ENCODE measurements around the gene PDK3.

The PDK3 gene

DNA sequence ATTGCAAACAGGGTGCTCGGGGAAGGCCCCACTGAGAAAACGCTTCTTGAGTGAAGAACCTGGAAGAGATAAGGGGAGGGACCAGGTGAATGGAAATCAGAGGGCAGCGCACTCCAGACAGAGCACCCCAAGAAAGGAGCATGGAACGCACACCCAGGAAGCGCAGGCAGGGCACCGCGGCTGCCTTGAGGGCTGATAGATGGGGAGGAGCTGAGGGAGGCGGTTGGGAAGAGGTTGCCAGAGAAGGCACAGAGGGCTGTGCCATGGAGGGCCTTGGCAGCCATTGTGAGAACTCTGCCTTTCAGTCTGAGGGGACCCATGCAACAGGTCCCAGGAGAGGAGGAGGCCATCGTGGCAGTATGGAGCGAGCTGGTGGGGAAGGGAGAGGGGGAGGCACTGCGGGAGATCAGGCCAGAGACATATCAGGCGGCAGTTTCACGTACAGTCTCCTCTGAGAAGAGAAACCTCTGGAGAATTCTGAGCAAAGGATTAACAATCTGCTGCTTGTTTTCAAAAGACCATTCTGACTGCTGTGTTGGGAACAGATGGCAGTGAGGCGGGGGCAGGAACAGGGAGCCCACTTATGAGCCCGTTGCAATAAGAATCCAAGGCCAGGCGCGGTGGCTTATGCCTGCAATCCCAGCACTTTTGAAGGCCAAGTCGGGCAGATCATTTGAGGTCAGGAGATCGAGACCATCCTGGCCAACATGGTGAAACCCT, 98.4 kb downstream of the PDK3 start:
- DNase-seq, result no peak

GRCh38 chrX:24566240-24566639, 101.2 kb downstream of the PDK3 start:
- no peak for DNase-seq

DNA sequence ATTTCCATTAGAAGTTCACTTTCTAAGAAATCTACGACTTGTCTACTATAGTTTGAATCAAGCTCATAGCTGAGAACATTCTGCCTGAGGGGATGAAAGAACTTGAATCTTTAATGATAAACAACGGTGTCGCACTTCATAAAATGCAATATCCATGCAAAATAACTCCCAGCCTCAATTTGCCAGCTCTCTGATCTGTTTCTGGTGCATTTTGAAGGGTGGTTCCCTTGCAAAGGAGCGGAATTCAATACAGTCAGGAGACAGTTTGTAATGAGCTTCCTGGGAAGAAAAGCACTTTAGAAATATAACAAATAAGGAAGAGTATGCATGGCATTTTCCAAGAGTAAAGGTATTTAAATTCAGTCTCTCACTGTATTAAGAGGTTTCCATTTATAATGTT, 102.1 kb downstream of the PDK3 start:
- no peak for DNase-seq

- no peak for DNase-seq
These were observed 109.7 kb downstream of the PDK3 start for GRCh38 chrX:24574743-24575142.

- no peak for DNase-seq
These were observed 110.4 kb downstream of the PDK3 start for GRCh38 chrX:24575496-24575895.

DNA sequence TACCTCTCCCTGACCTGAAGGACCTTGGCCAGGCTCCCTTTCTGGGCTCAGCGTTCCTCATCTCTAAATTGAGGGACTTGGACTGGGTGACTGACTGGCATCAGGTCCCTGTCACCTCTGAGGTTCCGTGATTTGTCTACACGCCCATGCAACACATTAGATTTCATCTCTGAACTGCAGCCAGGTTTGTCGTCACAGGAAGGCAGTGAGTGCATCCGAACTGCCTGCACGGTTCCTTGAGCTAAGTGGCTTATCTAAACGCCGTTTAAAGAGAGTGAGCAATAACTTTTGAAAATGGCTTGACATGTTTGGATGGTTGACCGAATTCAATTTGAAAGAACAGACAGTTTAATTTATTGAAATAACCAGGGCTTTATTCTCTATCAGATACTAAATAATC, 112.0 kb downstream of the PDK3 start:
- DNase-seq, result no peak
